Osteocyte (in vitro differentiated cells): ENCODE results near the gene GPR107. TPM values are rescaled to one million over a fixed set of nuclear protein-coding genes. Genes with fewer than 3 reads are reported as not detected.

Source experiments
- DNase-seq: peaks from one replicate; pipeline ENCODE4 v3.0.0; 2021; ENCODE audit warnings: mixed read lengths; ENCODE audit not compliant: unreplicated experiment; ENCODE audit errors: extremely low spot score
- H3K27ac Mint-ChIP-seq: one replicate; pipeline ENCODE4 v1.8.0; 2021; ENCODE audit warnings: mild to moderate bottlenecking, mixed read lengths; ENCODE audit not compliant: unreplicated experiment
- H3K27me3 Mint-ChIP-seq: one replicate; pipeline ENCODE4 v1.8.0; 2021; ENCODE audit warnings: mixed read lengths; ENCODE audit not compliant: unreplicated experiment
- H3K36me3 Mint-ChIP-seq: one replicate; pipeline ENCODE4 v1.8.0; 2021; ENCODE audit warnings: mixed read lengths; ENCODE audit not compliant: unreplicated experiment
- H3K4me1 Mint-ChIP-seq: one replicate; pipeline ENCODE4 v1.8.0; 2021; ENCODE audit warnings: mixed read lengths; ENCODE audit not compliant: unreplicated experiment
- H3K4me3 Mint-ChIP-seq: one replicate; pipeline ENCODE4 v1.8.0; 2021; ENCODE audit warnings: mild to moderate bottlenecking, moderate library complexity, mixed read lengths; ENCODE audit not compliant: unreplicated experiment
- H3K9me3 Mint-ChIP-seq: one replicate; pipeline ENCODE4 v1.8.0; 2021; ENCODE audit warnings: mixed read lengths; ENCODE audit not compliant: unreplicated experiment
- total RNA-seq: library from RNA; stranded (reverse); gene quantifications from 2 replicates; pipeline ENCODE4 v1.2.1, GENCODE V29; 2021
- TF ChIP-seq, protein P1 (sequence below): fragments of 200-600 bp; sonication (generic); IDR thresholded peaks from 2 replicates; pipeline ENCODE4 v1.5.0; 2021; ENCODE audit warnings: antibody characterized with exemption, mild to moderate bottlenecking, moderate library complexity

GPR107 gene
- total RNA-seq, 1 donor from 2014 or later = 57.0 TPM

DNA sequence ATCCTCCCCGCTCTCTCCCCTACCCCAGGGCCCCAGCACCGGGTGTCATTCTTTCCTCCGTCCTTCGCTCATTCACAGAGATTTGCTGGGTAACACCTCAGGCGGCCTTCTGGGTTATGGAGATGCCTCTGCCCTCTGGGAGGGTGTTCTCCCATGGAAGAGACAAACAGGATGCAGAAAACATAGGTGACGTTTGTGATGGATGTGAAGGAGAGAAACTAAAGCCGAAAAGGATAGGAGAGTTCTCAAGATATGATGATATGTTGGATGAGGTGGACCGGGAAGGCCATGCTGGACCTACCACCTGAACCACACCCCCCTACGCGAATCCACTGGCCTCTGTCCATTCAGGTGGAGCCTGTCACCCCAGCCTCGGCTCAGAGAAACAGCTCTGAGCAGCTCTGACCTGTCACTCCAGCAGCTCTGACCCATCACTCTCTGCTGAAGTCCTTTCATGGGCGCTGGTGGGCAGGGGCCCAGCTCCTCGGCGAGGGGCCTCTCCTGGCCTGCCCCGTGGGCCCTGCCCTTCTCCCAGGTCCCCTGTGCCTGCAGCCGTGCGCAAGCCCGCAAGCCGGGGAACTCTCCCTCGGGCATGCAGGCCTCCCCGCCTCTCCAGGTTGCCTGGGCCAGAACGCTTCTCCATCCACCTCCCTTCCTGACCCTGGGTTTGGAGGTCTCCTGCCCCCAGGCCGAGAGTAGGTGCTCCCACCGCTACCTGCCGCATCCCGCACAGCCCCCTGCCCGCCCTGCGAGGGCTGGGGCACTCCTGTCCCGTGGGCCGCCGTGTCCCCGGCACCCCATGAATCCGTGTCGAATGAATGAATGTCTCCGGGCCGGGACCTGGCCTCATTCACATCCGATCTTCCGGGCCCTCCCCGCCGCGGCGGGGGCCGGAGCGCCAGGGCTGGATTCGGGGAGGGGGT lies 117.8 kb downstream of the GPR107 start:
- Mint-ChIP-seq H3K9me3 (no peaks in the 10 kb centered on the region), H3K4me1 (peaks cover 18% of the 10 kb centered on the region), H3K27ac (peak overlapping the region; percentile 39), H3K27me3 (peaks cover 3% of the 10 kb centered on the region), H3K36me3 (no peaks in the 10 kb centered on the region), H3K4me3 (peak overlapping the region; percentile 42)
- no peak for DNase-seq
- TF ChIP-seq, protein P1, sequence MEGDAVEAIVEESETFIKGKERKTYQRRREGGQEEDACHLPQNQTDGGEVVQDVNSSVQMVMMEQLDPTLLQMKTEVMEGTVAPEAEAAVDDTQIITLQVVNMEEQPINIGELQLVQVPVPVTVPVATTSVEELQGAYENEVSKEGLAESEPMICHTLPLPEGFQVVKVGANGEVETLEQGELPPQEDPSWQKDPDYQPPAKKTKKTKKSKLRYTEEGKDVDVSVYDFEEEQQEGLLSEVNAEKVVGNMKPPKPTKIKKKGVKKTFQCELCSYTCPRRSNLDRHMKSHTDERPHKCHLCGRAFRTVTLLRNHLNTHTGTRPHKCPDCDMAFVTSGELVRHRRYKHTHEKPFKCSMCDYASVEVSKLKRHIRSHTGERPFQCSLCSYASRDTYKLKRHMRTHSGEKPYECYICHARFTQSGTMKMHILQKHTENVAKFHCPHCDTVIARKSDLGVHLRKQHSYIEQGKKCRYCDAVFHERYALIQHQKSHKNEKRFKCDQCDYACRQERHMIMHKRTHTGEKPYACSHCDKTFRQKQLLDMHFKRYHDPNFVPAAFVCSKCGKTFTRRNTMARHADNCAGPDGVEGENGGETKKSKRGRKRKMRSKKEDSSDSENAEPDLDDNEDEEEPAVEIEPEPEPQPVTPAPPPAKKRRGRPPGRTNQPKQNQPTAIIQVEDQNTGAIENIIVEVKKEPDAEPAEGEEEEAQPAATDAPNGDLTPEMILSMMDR = no peak

DNA sequence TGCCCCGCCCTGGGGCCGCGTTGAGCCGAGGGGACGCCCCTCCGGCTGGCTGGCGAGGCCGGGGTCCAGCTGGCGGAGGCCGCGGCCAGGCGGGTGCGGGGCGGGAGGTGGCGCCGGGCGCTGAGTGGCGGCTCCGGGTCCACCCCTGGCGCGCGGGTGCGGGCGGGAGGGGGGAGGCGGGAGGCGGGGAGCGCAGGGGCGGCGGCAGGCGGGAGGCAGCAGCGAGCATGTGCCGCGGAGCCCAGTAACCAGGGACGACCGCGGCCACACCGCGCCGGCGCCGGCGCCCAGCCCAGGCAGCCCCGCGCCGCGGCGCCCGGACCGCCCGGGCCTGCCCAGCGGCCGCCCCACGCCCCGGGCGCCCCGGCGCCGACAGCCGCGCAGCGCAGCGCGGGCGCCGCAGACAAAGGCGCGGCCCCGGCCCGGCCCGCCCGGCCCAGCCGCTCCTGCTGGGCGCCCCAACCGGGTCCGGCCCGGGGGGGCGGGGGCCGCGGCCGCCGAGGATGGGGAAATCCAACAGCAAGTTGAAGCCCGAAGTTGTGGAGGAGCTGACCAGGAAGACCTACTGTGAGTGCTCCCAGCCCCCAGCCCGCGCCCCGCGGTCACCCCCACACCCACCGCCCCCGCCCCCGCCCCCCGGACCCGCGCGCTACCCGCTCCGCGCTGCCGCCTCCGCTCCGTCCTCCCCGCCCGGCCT lies 118.6 kb downstream of the GPR107 start, which contains the start of gene NCS1:
TSS of gene NCS1 (plus strand) at position 244 of the 697 bp plus-strand sequence. CDS start at position 504, 260 bp downstream.
- Mint-ChIP-seq H3K27me3 (peaks cover 3% of the 10 kb centered on the region), H3K4me3 (peak within 1 kb of the TSS; percentile 82), H3K9me3 (no peaks in the 10 kb centered on the region), H3K27ac (peak within 1 kb of the TSS; percentile 39), H3K36me3 (no peaks in the 10 kb centered on the region), H3K4me1 (peaks cover 18% of the 10 kb centered on the region)
- TF ChIP-seq, protein P1 = no peak
- DNase-seq = peak; percentile 91

DNA sequence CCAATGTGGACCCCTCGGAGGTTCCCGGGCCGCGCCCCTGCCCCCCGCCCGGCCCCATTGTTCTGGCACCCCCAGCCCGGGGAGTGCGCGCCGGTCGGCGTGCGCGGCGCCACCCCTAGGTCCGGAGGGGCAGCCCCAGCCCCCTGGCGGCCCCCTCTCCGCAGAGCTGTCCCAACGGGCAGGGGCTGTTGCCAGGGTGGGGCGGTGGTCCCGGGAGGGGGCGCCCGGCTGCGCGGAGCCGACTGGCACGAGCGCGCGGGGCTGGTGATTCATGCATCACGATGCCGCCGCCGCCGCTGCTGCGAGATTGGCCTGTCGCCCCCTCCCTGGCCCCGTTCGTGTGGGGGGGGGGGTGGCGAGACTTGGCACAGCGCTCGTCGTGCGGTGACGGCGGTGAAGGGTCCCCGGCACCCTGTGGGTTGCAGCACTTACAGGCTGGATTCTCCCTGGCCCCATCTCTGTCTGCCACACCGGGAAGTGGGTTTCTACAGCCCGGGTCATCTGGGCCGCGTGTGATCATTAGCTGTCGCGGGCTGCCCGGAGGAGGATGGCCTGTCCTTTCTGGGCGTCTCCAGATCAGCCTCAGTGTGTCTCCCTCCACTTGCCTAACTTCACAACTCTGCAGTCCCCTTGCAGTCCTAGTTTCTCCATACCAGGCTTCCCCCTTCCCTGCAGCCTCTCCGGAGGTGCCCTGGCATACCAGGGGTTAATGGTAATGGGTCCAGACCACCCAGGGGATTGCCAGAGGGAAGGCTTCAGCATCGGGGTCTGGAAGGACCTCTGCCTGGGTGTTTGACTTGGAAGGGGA lies 119.4 kb downstream of the GPR107 start:
- Mint-ChIP-seq H3K4me3 (peak overlapping the region; percentile 82), H3K4me1 (peaks cover 19% of the 10 kb centered on the region), H3K27me3 (peaks cover under 1% of the 10 kb centered on the region), H3K27ac (no peak overlapping the region), H3K9me3 (no peaks in the 10 kb centered on the region), H3K36me3 (no peaks in the 10 kb centered on the region)
- DNase-seq = no peak
- TF ChIP-seq, protein P1 = no peak

DNA sequence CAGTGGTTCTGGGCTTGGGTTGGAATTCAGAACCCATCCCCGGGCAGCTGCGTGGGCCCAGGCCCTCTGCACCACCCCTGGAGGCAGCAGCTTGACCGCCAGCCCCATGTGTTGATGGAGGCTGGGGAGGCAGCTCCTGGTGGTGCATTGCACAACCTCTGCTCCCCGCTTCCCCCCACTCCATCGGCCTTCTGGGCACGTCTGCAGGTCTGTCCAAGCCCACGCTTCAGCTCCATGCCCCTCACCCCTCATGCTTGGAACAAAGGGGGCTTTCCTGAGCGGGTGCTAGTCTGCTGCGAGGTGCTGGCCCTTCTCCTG lies 119.9 kb downstream of the GPR107 start:
- Mint-ChIP-seq H3K27me3 (no peaks in the 10 kb centered on the region), H3K27ac (no peak overlapping the region), H3K4me1 (peaks cover 25% of the 10 kb centered on the region), H3K36me3 (no peaks in the 10 kb centered on the region), H3K9me3 (no peaks in the 10 kb centered on the region), H3K4me3 (peak overlapping the region; percentile 82)
- TF ChIP-seq, protein P1 = no peak
- no peak for DNase-seq
